Breast epithelium (tissue), 4 donors: ENCODE data around the gene GBA2. TPM values are rescaled to one million over a fixed set of nuclear protein-coding genes. Genes with fewer than 3 reads are reported as not detected.
A peak's percentile ranks its signal among the peaks of the same experiment; 100 is the strongest.

Experiments
- DNase-seq, 2 donors: peaks; one replicate each; pipeline ENCODE4 v3.0.0-alpha.2; 2019; ENCODE audit warnings: low spot score in 2 of 2
- H3K27ac ChIP-seq, 2 donors: fragments of 200-600 bp; sonication (generic) in 1 of 2; one replicate each; pipeline ENCODE4 v1.5.1; 2016 to 2019; ENCODE audit warnings: mild to moderate bottlenecking in 1 of 2
- H3K27me3 ChIP-seq, 2 donors: fragments of 200-600 bp; sonication (generic) in 1 of 2; one replicate each; pipeline versions ENCODE4 v1.5.1 to v1.6.0; 2017 to 2019; ENCODE audit warnings: control low read depth in 1 of 2, mild to moderate bottlenecking in 1 of 2
- H3K36me3 ChIP-seq: fragments of 200-600 bp; one replicate; pipeline ENCODE4 v1.5.1; 2019
- H3K4me1 ChIP-seq, 2 donors: fragments of 200-600 bp; sonication (generic); one replicate each; pipeline ENCODE4 v1.5.1; 2016 to 2019; ENCODE audit warnings: control low read depth in 1 of 2
- H3K4me3 ChIP-seq, 3 donors: fragments of 200-600 bp; sonication (generic); 1 replicate in 2 of 3; 2 replicates in 1 of 3; pipeline ENCODE4 v1.5.1; 2016 to 2019; ENCODE audit warnings: mild to moderate bottlenecking in 3 of 3, moderate library complexity in 2 of 3
- H3K9me3 ChIP-seq, 2 donors: fragments of 200-600 bp; sonication (generic) in 1 of 2; one replicate each; pipeline ENCODE4 v1.5.1; 2016 to 2019; ENCODE audit warnings: control low read depth in 1 of 2
- CTCF ChIP-seq, 3 donors: fragments of 450-650 bp; IDR thresholded peaks; one replicate each; pipeline ENCODE4 v1.5.1; 2016 to 2017; ENCODE audit warnings: antibody characterized with exemption in 3 of 3, mild to moderate bottlenecking in 3 of 3, moderate library complexity in 3 of 3
- POLR2A ChIP-seq: fragments of 450-650 bp; IDR thresholded peaks from one replicate; pipeline ENCODE4 v1.6.1; 2016; ENCODE audit warnings: antibody characterized with exemption, mild to moderate bottlenecking, moderate library complexity
- POLR2AphosphoS5 ChIP-seq, 3 donors: sonication (generic); formaldehyde crosslinking; IDR thresholded peaks; one replicate each; pipeline ENCODE4 v1.6.1; 2017; ENCODE audit warnings: antibody characterized with exemption in 3 of 3
- intact Hi-C: fragments of 100-400 bp; cut with DNase I; formaldehyde crosslinking; loops from one replicate; pipeline ENCODE4 v1.15.1; 2023; ENCODE audit warnings: low total_unique reads
- total RNA-seq, 3 donors: library from RNA; depleted of rRNA; stranded (reverse); fragments of >200 nt; gene quantifications; one replicate each; pipeline ENCODE4 v1.1.0, GENCODE V29; 2016

Gene GBA2
- total RNA-seq, 3 donors from 2014 or later: 44.5 to 63.8 (median 57.0) TPM

- H3K27ac ChIP-seq: no peak overlapping the region
- peaks cover 0 to 15% of the 10 kb centered on the region in 2 donors for H3K4me1 ChIP-seq
- no peak overlapping the region for H3K4me3 ChIP-seq
- H3K27me3 ChIP-seq: no peaks in the 10 kb centered on the region
- DNase-seq: no peak
- H3K36me3 ChIP-seq: no peaks in the 10 kb centered on the region
- no peak for TF ChIP-seq POLR2AphosphoS5 (IDR thresholded peaks at IDR 0.05)
- TF ChIP-seq POLR2A: no peak
- no peak for TF ChIP-seq CTCF (IDR thresholded peaks at IDR 0.05)
- intact Hi-C loops: no loop called here
- H3K9me3 ChIP-seq: no peaks in the 10 kb centered on the region
Measured at GRCh38 chr9:35774907-35775635, 26.0 kb upstream of the GBA2 start.

GRCh38 chr9:35771943-35772342 is 22.9 kb upstream of the GBA2 start:
- TF ChIP-seq POLR2A (no peak), CTCF (IDR thresholded peaks at IDR 0.05) (no peak), POLR2AphosphoS5 (IDR thresholded peaks at IDR 0.05) (no peak)
- H3K4me1 ChIP-seq: peaks cover 0 to 15% of the 10 kb centered on the region in 2 donors
- no peaks in the 10 kb centered on the region for H3K27me3 ChIP-seq
- intact Hi-C loops: no loop called here
- no peak overlapping the region for H3K4me3 ChIP-seq
- H3K36me3 ChIP-seq: no peaks in the 10 kb centered on the region
- H3K9me3 ChIP-seq: no peaks in the 10 kb centered on the region
- H3K27ac ChIP-seq: peak overlapping the region in 1 of 2 donors; percentile 58
- no peak for DNase-seq

- Histone ChIP-seq H3K27ac (peak overlapping the region; percentile 58 to 64), H3K4me3 (peak overlapping the region in 1 of 3 donors; percentile 35), H3K27me3 (no peaks in the 10 kb centered on the region), H3K4me1 (peaks cover 0 to 15% of the 10 kb centered on the region in 2 donors), H3K36me3 (no peaks in the 10 kb centered on the region), H3K9me3 (no peaks in the 10 kb centered on the region)
- TF ChIP-seq CTCF (IDR thresholded peaks at IDR 0.05): no peak
- intact Hi-C loops: no loop called here
- DNase-seq: no peak
Measured at GRCh38 chr9:35771534-35771933, 22.5 kb upstream of the GBA2 start.

- Histone ChIP-seq H3K36me3 (no peaks in the 10 kb centered on the region), H3K4me1 (peaks cover 0 to 15% of the 10 kb centered on the region in 2 donors), H3K4me3 (peak overlapping the region in 1 of 3 donors; percentile 35), H3K9me3 (no peaks in the 10 kb centered on the region), H3K27me3 (no peaks in the 10 kb centered on the region), H3K27ac (peak overlapping the region; percentile 58 to 64)
- intact Hi-C loops: no loop called here
- TF ChIP-seq CTCF (IDR thresholded peaks at IDR 0.05): no peak
- no peak for TF ChIP-seq POLR2A
- TF ChIP-seq POLR2AphosphoS5 (IDR thresholded peaks at IDR 0.05): no peak
- peak in 1 of 2 donors; percentile 53 for DNase-seq
Measured at GRCh38 chr9:35771075-35771433, 22.0 kb upstream of the GBA2 start.

- no peaks in the 10 kb centered on the region for H3K36me3 ChIP-seq
- no peaks in the 10 kb centered on the region for H3K9me3 ChIP-seq
- DNase-seq: no peak
- no peak overlapping the region for H3K4me3 ChIP-seq
- TF ChIP-seq POLR2AphosphoS5 (IDR thresholded peaks at IDR 0.05): no peak
- TF ChIP-seq POLR2A: no peak
- no peak for TF ChIP-seq CTCF (IDR thresholded peaks at IDR 0.05)
- no peak overlapping the region for H3K27ac ChIP-seq
- intact Hi-C loops: no loop called here
- no peaks in the 10 kb centered on the region for H3K27me3 ChIP-seq
- H3K4me1 ChIP-seq: peaks cover 0 to 15% of the 10 kb centered on the region in 2 donors
Measured at GRCh38 chr9:35769763-35770162, 20.7 kb upstream of the GBA2 start.
